Transverse colon (tissue), 4 donors: ENCODE data around the gene ADAM12.

ENCODE experiments used
- CTCF ChIP-seq, 5 experiments: fragments of 200-600 bp in 3 of 5; fragments of 450-650 bp in 2 of 5; sonication (generic) in 3 of 5; IDR thresholded peaks; 1 replicate in 2 of 5; 2 replicates in 3 of 5; pipeline ENCODE4 v1.5.1; 2016 to 2017; ENCODE audit warnings: antibody characterized with exemption in 5 of 5, inconsistent platforms in 3 of 5, mild to moderate bottlenecking in 2 of 5, moderate library complexity in 1 of 5
- EP300 ChIP-seq: sonication (generic); formaldehyde crosslinking; IDR thresholded peaks from one replicate; pipeline ENCODE4 v1.6.1; 2017; ENCODE audit warnings: antibody characterized with exemption, low read depth
- POLR2A ChIP-seq: fragments of 450-650 bp; IDR thresholded peaks from one replicate; pipeline ENCODE4 v1.6.1; 2016; ENCODE audit warnings: antibody characterized with exemption, mild to moderate bottlenecking, moderate library complexity
- POLR2AphosphoS5 ChIP-seq, 3 donors: sonication (generic); formaldehyde crosslinking; IDR thresholded peaks; one replicate each; pipeline ENCODE4 v1.6.1; 2016; ENCODE audit warnings: antibody characterized with exemption in 3 of 3

GRCh38 chr10:126437635-126438406, 49.5 kb upstream of the ADAM12 start:
- TF ChIP-seq CTCF (IDR thresholded peaks at IDR 0.05) (no peak), POLR2A (no peak), EP300 (no peak), POLR2AphosphoS5 (IDR thresholded peaks at IDR 0.05) (no peak)
